ENCODE results near the gene SCN10A. TPM values are rescaled to one million over a fixed set of nuclear protein-coding genes. Genes with fewer than 3 reads are reported as not detected.

SCN10A gene
- total and polyA plus RNA-seq, 2 experiments from 2014 or later: 0.03 TPM; not detected in 1

DNA sequence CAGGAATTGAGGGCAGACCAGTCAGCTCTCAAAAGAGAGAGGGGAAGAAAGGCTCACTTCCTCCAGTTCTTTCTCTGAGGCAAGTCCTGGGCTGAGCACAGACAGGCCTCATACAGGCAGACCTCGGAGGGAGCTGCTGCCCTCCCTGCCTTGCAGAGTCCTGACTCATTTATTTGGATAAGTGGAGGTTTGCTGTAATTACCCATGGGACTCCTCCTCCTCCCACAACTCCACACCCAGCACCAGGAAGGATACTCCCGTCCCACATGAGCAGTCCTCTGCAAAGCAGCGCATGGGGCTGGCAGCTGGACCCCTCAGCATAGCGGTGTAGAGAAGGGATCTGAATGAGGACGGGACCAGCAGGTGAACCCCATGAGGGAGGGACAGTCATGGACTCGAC is 13.4 kb upstream of the SCN10A start:
- Histone ChIP-seq H3F3A (replicated peaks; ENCODE audit: low read depth) (no peaks in the 10 kb centered on the region), H3K9me2 (ENCODE audit: insufficient read depth) (0 out of 2 replicates have a peak, but pooled peaks cover 2% of the 10 kb centered on the region), H3K36me3 (ENCODE audit: insufficient read depth) (no peaks in the 10 kb centered on the region), H2AFZ (0 out of 2 replicates have a peak overlapping the region, but pooled peaks have one; percentile 18), H3K4me3 (no peak overlapping the region), H3K79me2 (replicated peaks; ENCODE audit: insufficient read depth) (no peaks in the 10 kb centered on the region), H4K20me1 (replicated peaks; ENCODE audit: insufficient read depth) (no peaks in the 10 kb centered on the region), H3K4me1 (ENCODE audit: insufficient read depth) (peaks cover 6% of the 10 kb centered on the region), H3K27ac (ENCODE audit: low read depth) (no peak overlapping the region), H3K27me3 (ENCODE audit: insufficient read depth) (no peaks in the 10 kb centered on the region), H3K4me2 (no peak overlapping the region)
- H3K36me3 Mint-ChIP-seq (ENCODE audit: low read depth): no peaks in the 10 kb centered on the region
- peaks cover 1% of the 10 kb centered on the region for H3K27me3 Mint-ChIP-seq (ENCODE audit: insufficient read depth, low read depth, poor library complexity)
- H3K4me1 Mint-ChIP-seq: peaks cover 7% of the 10 kb centered on the region
- ATAC-seq: no peak
- TF ChIP-seq CREB1 (CRISPR knock-in tag; IDR thresholded peaks at IDR 0.05; ENCODE audit: low read depth) (no peak), ZNF331 (CRISPR knock-in tag; IDR thresholded peaks at IDR 0.05; ENCODE audit: low read depth) (no peak)
- TF ChIP-seq, protein P1, sequence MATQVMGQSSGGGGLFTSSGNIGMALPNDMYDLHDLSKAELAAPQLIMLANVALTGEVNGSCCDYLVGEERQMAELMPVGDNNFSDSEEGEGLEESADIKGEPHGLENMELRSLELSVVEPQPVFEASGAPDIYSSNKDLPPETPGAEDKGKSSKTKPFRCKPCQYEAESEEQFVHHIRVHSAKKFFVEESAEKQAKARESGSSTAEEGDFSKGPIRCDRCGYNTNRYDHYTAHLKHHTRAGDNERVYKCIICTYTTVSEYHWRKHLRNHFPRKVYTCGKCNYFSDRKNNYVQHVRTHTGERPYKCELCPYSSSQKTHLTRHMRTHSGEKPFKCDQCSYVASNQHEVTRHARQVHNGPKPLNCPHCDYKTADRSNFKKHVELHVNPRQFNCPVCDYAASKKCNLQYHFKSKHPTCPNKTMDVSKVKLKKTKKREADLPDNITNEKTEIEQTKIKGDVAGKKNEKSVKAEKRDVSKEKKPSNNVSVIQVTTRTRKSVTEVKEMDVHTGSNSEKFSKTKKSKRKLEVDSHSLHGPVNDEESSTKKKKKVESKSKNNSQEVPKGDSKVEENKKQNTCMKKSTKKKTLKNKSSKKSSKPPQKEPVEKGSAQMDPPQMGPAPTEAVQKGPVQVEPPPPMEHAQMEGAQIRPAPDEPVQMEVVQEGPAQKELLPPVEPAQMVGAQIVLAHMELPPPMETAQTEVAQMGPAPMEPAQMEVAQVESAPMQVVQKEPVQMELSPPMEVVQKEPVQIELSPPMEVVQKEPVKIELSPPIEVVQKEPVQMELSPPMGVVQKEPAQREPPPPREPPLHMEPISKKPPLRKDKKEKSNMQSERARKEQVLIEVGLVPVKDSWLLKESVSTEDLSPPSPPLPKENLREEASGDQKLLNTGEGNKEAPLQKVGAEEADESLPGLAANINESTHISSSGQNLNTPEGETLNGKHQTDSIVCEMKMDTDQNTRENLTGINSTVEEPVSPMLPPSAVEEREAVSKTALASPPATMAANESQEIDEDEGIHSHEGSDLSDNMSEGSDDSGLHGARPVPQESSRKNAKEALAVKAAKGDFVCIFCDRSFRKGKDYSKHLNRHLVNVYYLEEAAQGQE (IDR thresholded peaks at IDR 0.05; ENCODE audit: unreplicated experiment): no peak
- DNase-seq (ENCODE audit: low spot score): no peak
- H3K9me3 Mint-ChIP-seq: 0 out of 3 replicates have a peak, but pooled peaks cover 5% of the 10 kb centered on the region
- no peak overlapping the region for H3K4me3 Mint-ChIP-seq
- no peak overlapping the region for H3K27ac Mint-ChIP-seq

DNA sequence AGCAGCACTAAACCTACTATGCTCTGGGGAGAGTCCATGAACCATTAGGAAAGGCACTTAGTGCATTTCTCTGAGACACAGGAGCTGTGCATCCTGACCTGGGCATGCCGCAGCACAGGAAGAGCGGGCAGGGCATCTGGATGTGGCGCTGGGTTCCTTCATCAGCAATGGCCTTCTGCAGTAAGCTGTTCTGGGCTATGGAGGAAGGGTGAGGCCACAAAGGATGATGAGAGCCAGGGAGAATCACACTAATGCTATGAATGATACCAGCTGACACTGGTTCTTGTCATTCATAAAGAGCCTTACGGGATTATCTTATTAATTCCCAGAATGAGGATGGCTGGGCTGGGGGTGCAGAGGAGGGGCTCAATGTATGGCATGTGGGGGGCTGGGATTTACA is 12.7 kb upstream of the SCN10A start:
- TF ChIP-seq JUNB (IDR thresholded peaks at IDR 0.05; ENCODE audit: unreplicated experiment): no peak
- Mint-ChIP-seq H3K27ac (no peak overlapping the region), H3K9me3 (0 out of 3 replicates have a peak, but pooled peaks cover 5% of the 10 kb centered on the region), H3K4me1 (peaks cover 7% of the 10 kb centered on the region; the same call in 2 of the 3 replicates), H3K27me3 (ENCODE audit: insufficient read depth, low read depth, poor library complexity) (peaks cover 1% of the 10 kb centered on the region), H3K36me3 (ENCODE audit: low read depth) (no peaks in the 10 kb centered on the region), H3K4me3 (no peak overlapping the region)
- Histone ChIP-seq H3K4me3 (no peak overlapping the region), H2AFZ (no peak overlapping the region), H3K27me3 (ENCODE audit: insufficient read depth) (no peaks in the 10 kb centered on the region), H3K4me1 (ENCODE audit: insufficient read depth) (no peaks in the 10 kb centered on the region), H3K4me2 (no peak overlapping the region), H3K9me2 (ENCODE audit: insufficient read depth) (0 out of 2 replicates have a peak, but pooled peaks cover 2% of the 10 kb centered on the region), H4K20me1 (replicated peaks; ENCODE audit: insufficient read depth) (no peaks in the 10 kb centered on the region), H3K27ac (ENCODE audit: low read depth) (no peak overlapping the region), H3K36me3 (ENCODE audit: insufficient read depth) (no peaks in the 10 kb centered on the region), H3K79me2 (replicated peaks; ENCODE audit: insufficient read depth) (no peaks in the 10 kb centered on the region), H3F3A (replicated peaks; ENCODE audit: low read depth) (no peaks in the 10 kb centered on the region)
- DNase-seq (ENCODE audit: low spot score): no peak
- ATAC-seq: no peak

DNA sequence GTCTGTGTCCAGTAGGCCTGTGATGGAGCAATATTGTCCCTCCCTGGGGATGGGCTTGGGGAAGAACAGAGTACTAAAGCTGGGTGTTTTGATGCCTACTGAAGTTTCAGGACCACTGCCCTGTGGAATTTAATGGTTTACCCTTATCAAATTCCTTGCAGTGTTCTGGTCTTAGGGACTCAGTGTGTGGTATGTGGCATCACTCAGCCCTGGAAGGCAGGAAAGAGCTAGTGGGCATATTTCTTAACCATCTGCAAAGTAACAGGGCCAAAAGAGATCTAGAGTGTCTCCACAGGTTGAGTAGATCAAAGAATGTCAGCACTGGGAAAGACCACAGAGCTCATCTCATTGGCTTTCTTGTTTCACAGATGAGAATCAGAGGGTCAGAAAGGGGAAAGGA is 11.8 kb upstream of the SCN10A start:
- Histone ChIP-seq H3K4me3 (no peak overlapping the region), H3K79me2 (replicated peaks; ENCODE audit: insufficient read depth) (no peaks in the 10 kb centered on the region), H3K36me3 (ENCODE audit: insufficient read depth) (no peaks in the 10 kb centered on the region), H2AFZ (no peak overlapping the region), H3K9me2 (ENCODE audit: insufficient read depth) (no peaks in the 10 kb centered on the region), H3F3A (replicated peaks; ENCODE audit: low read depth) (no peaks in the 10 kb centered on the region), H3K27me3 (ENCODE audit: insufficient read depth) (no peaks in the 10 kb centered on the region), H3K4me1 (ENCODE audit: insufficient read depth) (no peaks in the 10 kb centered on the region), H3K27ac (ENCODE audit: low read depth) (no peak overlapping the region), H4K20me1 (replicated peaks; ENCODE audit: insufficient read depth) (no peaks in the 10 kb centered on the region), H3K4me2 (no peak overlapping the region)
- ATAC-seq (no peak), DNase-seq (ENCODE audit: low spot score) (no peak)
- Mint-ChIP-seq H3K36me3 (ENCODE audit: low read depth) (no peaks in the 10 kb centered on the region), H3K4me3 (no peak overlapping the region), H3K9me3 (0 out of 3 replicates have a peak, but pooled peaks cover 5% of the 10 kb centered on the region), H3K4me1 (peaks cover 7% of the 10 kb centered on the region; the same call in 1 of the 3 replicates), H3K27me3 (ENCODE audit: insufficient read depth, low read depth, poor library complexity) (peaks cover 1% of the 10 kb centered on the region), H3K27ac (no peak overlapping the region)
- TF ChIP-seq ZNF114 (CRISPR knock-in tag; IDR thresholded peaks at IDR 0.05) (no peak), EZH2 (IDR thresholded peaks at IDR 0.05; ENCODE audit: low read depth, unreplicated experiment) (no peak), CTCF (conservative IDR thresholded peaks at IDR 0.05; ENCODE audit: low read depth in 2 of 2) (no peak)
